GM18517 (cell line): ENCODE results near the gene KLHL35.
"Not testable (repeated sequence)": the region's sequence is repeated elsewhere in the genome, so short reads cannot be mapped to it uniquely, and the experiment has no call there.

Experiments
- ATAC-seq: cut with Tn5 transposase; IDR thresholded peaks from one replicate; pipeline ENCODE4 v1.9.1; 2021; ENCODE audit warnings: mild to moderate bottlenecking, moderate library complexity; ENCODE audit not compliant: unreplicated experiment

KLHL35 gene

GRCh38 chr11:75426720-75427086 is 6.3 kb downstream of the KLHL35 start:
- no peak for ATAC-seq

GRCh38 chr11:75425422-75425821 is 7.6 kb downstream of the KLHL35 start:
- ATAC-seq = no peak

GRCh38 chr11:75424396-75424795 is 8.6 kb downstream of the KLHL35 start:
- ATAC-seq = no peak

- no peak for ATAC-seq
Measured at GRCh38 chr11:75423721-75424120, 9.3 kb downstream of the KLHL35 start.

- ATAC-seq = no peak
Measured at GRCh38 chr11:75422248-75423231, 10.5 kb downstream of the KLHL35 start.

GRCh38 chr11:75421902-75422247 is 11.1 kb downstream of the KLHL35 start:
- no peak for ATAC-seq

GRCh38 chr11:75421035-75421602 is 11.9 kb downstream of the KLHL35 start:
- ATAC-seq = no peak

GRCh38 chr11:75420224-75421034 is 12.6 kb downstream of the KLHL35 start:
- ATAC-seq = no peak

- no peak for ATAC-seq
Measured at GRCh38 chr11:75413864-75414263, 19.1 kb downstream of the KLHL35 start.

GRCh38 chr11:75413146-75413545 is 19.9 kb downstream of the KLHL35 start:
- not testable (repeated sequence) for ATAC-seq

- not testable (repeated sequence) for ATAC-seq
Measured at GRCh38 chr11:75409971-75410370, 23.0 kb downstream of the KLHL35 start.

GRCh38 chr11:75408957-75409219 is 24.1 kb downstream of the KLHL35 start:
- no peak for ATAC-seq

- ATAC-seq = no peak
Measured at GRCh38 chr11:75406338-75406777, 26.6 kb downstream of the KLHL35 start.

GRCh38 chr11:75403983-75404658 is 28.9 kb downstream of the KLHL35 start:
- no peak for ATAC-seq

- ATAC-seq = no peak
Measured at GRCh38 chr11:75403037-75403436, 30.0 kb downstream of the KLHL35 start.

- ATAC-seq = no peak
Measured at GRCh38 chr11:75402002-75402773, 30.8 kb downstream of the KLHL35 start.

GRCh38 chr11:75400146-75400865 is 32.7 kb downstream of the KLHL35 start:
- ATAC-seq = no peak

GRCh38 chr11:75399344-75400145 is 33.5 kb downstream of the KLHL35 start, which contains the start of gene RPS3:
Gene RPS3, plus strand, starts transcription at chr11:75399518. Its CDS starts 30 bp downstream, at chr11:75399548.
- peak; percentile 82 for ATAC-seq

GRCh38 chr11:75398906-75399305 is 34.1 kb downstream of the KLHL35 start:
- no peak for ATAC-seq
